Raji (cell line): ENCODE results near the gene CUX1.

ENCODE experiments used
- POLR2A ChIP-seq: IDR thresholded peaks from 2 replicates; pipeline ENCODE4 v1.6.1; 2011; ENCODE audit warnings: low read depth, low read length, control low read depth; ENCODE audit not compliant: insufficient read depth

The CUX1 gene

GRCh38 chr7:102317231-102318059 lies 500.0 kb downstream of the CUX1 start:
- TF ChIP-seq POLR2A: no peak

- no peak for TF ChIP-seq POLR2A
Measured at GRCh38 chr7:102318482-102318971, 501.1 kb downstream of the CUX1 start.

GRCh38 chr7:102319671-102320070 lies 502.2 kb downstream of the CUX1 start:
- TF ChIP-seq POLR2A: no peak

- no peak for TF ChIP-seq POLR2A
Measured at GRCh38 chr7:102320181-102320580, 502.8 kb downstream of the CUX1 start.

GRCh38 chr7:102320601-102321350 lies 503.4 kb downstream of the CUX1 start:
- no peak for TF ChIP-seq POLR2A

GRCh38 chr7:102321351-102322201 lies 504.1 kb downstream of the CUX1 start:
- no peak for TF ChIP-seq POLR2A

GRCh38 chr7:102322202-102322715 lies 504.8 kb downstream of the CUX1 start:
- no peak for TF ChIP-seq POLR2A

GRCh38 chr7:102323914-102324195 lies 506.4 kb downstream of the CUX1 start:
- no peak for TF ChIP-seq POLR2A

- no peak for TF ChIP-seq POLR2A
Measured at GRCh38 chr7:102326157-102326889, 508.9 kb downstream of the CUX1 start.
